ENCODE measurements around the gene DUSP15. TPM values are rescaled to one million over a fixed set of nuclear protein-coding genes. Genes with fewer than 3 reads are reported as not detected.

The DUSP15 gene
- total RNA-seq, 1 experiment from 2014 or later, result 9.1 TPM

GRCh38 chr20:31811796-31812728 is 58.3 kb downstream of the DUSP15 start:
- no peak overlapping the region for H3K4me3 Mint-ChIP-seq (ENCODE audit: unreplicated experiment)
- H3K27me3 ChIP-seq (replicated peaks; ENCODE audit: control insufficient read depth, insufficient read depth, low read length), result no peaks in the 10 kb centered on the region
- ChIA-PET CTCF (no interaction called here), POLR2A (no interaction called here)
- no peaks in the 10 kb centered on the region for H3K36me3 ChIP-seq (ENCODE audit: control insufficient read depth, insufficient read depth, low read length)
- no peak for DNase-seq
- intact Hi-C loops (cut with micrococcal nuclease; ENCODE audit: unreplicated experiment), result no loop called here
- no peaks in the 10 kb centered on the region for H3K9me3 Mint-ChIP-seq (ENCODE audit: unreplicated experiment)
- TF ChIP-seq, protein P1, sequence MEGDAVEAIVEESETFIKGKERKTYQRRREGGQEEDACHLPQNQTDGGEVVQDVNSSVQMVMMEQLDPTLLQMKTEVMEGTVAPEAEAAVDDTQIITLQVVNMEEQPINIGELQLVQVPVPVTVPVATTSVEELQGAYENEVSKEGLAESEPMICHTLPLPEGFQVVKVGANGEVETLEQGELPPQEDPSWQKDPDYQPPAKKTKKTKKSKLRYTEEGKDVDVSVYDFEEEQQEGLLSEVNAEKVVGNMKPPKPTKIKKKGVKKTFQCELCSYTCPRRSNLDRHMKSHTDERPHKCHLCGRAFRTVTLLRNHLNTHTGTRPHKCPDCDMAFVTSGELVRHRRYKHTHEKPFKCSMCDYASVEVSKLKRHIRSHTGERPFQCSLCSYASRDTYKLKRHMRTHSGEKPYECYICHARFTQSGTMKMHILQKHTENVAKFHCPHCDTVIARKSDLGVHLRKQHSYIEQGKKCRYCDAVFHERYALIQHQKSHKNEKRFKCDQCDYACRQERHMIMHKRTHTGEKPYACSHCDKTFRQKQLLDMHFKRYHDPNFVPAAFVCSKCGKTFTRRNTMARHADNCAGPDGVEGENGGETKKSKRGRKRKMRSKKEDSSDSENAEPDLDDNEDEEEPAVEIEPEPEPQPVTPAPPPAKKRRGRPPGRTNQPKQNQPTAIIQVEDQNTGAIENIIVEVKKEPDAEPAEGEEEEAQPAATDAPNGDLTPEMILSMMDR (IDR thresholded peaks at IDR 0.05; ENCODE audit: insufficient read depth in 1 of 2, low read depth in 1 of 2, low read length in 1 of 2, severe bottlenecking in 1 of 2, unreplicated experiment in 1 of 2), result no peak
- no peaks in the 10 kb centered on the region for H3K9me3 ChIP-seq
- H3K36me3 Mint-ChIP-seq (ENCODE audit: insufficient read depth, unreplicated experiment), result peaks cover 34% of the 10 kb centered on the region
- no TSS peak for BruUV-seq (replicated peaks)
- no peaks in the 10 kb centered on the region for H3K27me3 Mint-ChIP-seq (ENCODE audit: insufficient read depth, unreplicated experiment)
- H3K4me1 ChIP-seq, result no peaks in the 10 kb centered on the region
- no peak overlapping the region for H3K4me3 ChIP-seq (ENCODE audit: low read depth, low read length)
- H3K27ac Mint-ChIP-seq (ENCODE audit: unreplicated experiment), result no peak overlapping the region
- H3K4me1 Mint-ChIP-seq (ENCODE audit: low read depth, unreplicated experiment), result no peaks in the 10 kb centered on the region

- H3K27me3 Mint-ChIP-seq (ENCODE audit: insufficient read depth, unreplicated experiment), result no peaks in the 10 kb centered on the region
- H3K9me3 Mint-ChIP-seq (ENCODE audit: unreplicated experiment), result no peaks in the 10 kb centered on the region
- no peaks in the 10 kb centered on the region for H3K4me1 Mint-ChIP-seq (ENCODE audit: low read depth, unreplicated experiment)
- TF ChIP-seq, protein P1 (IDR thresholded peaks at IDR 0.05; ENCODE audit: insufficient read depth in 1 of 2, low read depth in 1 of 2, low read length in 1 of 2, severe bottlenecking in 1 of 2, unreplicated experiment in 1 of 2), result no peak
- H3K27ac Mint-ChIP-seq (ENCODE audit: unreplicated experiment), result peak overlapping the region; percentile 12
- intact Hi-C loops (cut with micrococcal nuclease; ENCODE audit: unreplicated experiment), result no loop called here
- H3K4me1 ChIP-seq, result no peaks in the 10 kb centered on the region
- no peak overlapping the region for H3K4me3 ChIP-seq (ENCODE audit: low read depth, low read length)
- BruUV-seq (replicated peaks), result no TSS peak
- DNase-seq, result no peak
- H3K27me3 ChIP-seq (replicated peaks; ENCODE audit: control insufficient read depth, insufficient read depth, low read length), result no peaks in the 10 kb centered on the region
- ChIA-PET CTCF (interaction anchor here (1.3 kb wide), 1 partner anchor 11 kb away, joined by 3 read pairs; no protein-coding TSS in a partner anchor), POLR2A (no interaction called here)
- peaks cover 43% of the 10 kb centered on the region for H3K36me3 Mint-ChIP-seq (ENCODE audit: insufficient read depth, unreplicated experiment)
- no peak overlapping the region for H3K4me3 Mint-ChIP-seq (ENCODE audit: unreplicated experiment)
- H3K36me3 ChIP-seq (ENCODE audit: control insufficient read depth, insufficient read depth, low read length), result peaks cover 1% of the 10 kb centered on the region; the same call in 1 of the 2 replicates
- no peaks in the 10 kb centered on the region for H3K9me3 ChIP-seq
Measured at GRCh38 chr20:31811198-31811597, 59.1 kb downstream of the DUSP15 start.

Other genes with a start within 250 kb of the DUSP15 start
- not detected in 2 replicates for gene COX4I2, start 232.6 kb downstream of the DUSP15 start, total RNA-seq (2022)
- 444 and 469 TPM in 2 replicates for gene BCL2L1, start 147.7 kb downstream of the DUSP15 start, total RNA-seq (2022)
- 221 and 237 TPM in 2 replicates for gene TPX2, start 131.2 kb downstream of the DUSP15 start, total RNA-seq (2022)
- gene MYLK2, start 51.2 kb downstream of the DUSP15 start, total RNA-seq (2022), result 0.77 and 0.91 TPM in 2 replicates
- gene FOXS1, start 24.9 kb downstream of the DUSP15 start, total RNA-seq (2022), result not detected in 2 replicates
- not detected in 2 replicates for gene TTLL9, start 107 bp upstream of the DUSP15 start, total RNA-seq (2022)
- 55.7 and 56.8 TPM in 2 replicates for gene PDRG1, start 81.5 kb upstream of the DUSP15 start, total RNA-seq (2022)
- not detected in 2 replicates for gene XKR7, start 97.6 kb upstream of the DUSP15 start, total RNA-seq (2022)
- gene CCM2L, start 139.9 kb upstream of the DUSP15 start, total RNA-seq (2022), result 0.16 and 0.32 TPM in 2 replicates
- not detected in 2 replicates for gene HCK, start 181.7 kb upstream of the DUSP15 start, total RNA-seq (2022)
- 130 and 138 TPM in 2 replicates for gene TM9SF4, start 239.2 kb upstream of the DUSP15 start, total RNA-seq (2022)

Measured in Caco-2 (cell line).